Stimulated activated effector memory CD8-positive, alpha-beta T cell treated with anti-CD3 and anti-CD28 coated beads, Interleukin-12 subunit alpha, Interleukin-12 subunit beta, amount 100 ng/mL, for 72 hours (primary cell): ENCODE data around the gene C1orf232.

ENCODE experiments used
- ATAC-seq: fragments of 150-1000 bp; cut with Tn5 transposase; 2 replicates; pipeline ENCODE4 v1.10.0; 2021
- DNase-seq, 2 donors: peaks; one replicate each; pipeline ENCODE4 v3.0.0; 2021 to 2022; ENCODE audit warnings: low spot score in 2 of 2
- H3K27ac Mint-ChIP-seq: one replicate; pipeline ENCODE4 v1.8.0; 2022; ENCODE audit warnings: mild to moderate bottlenecking, mixed read lengths
- H3K36me3 Mint-ChIP-seq: one replicate; pipeline ENCODE4 v1.8.0; 2022; ENCODE audit warnings: mild to moderate bottlenecking, mixed read lengths
- H3K4me1 Mint-ChIP-seq: one replicate; pipeline ENCODE4 v1.8.0; 2022; ENCODE audit warnings: mixed read lengths
- H3K4me3 Mint-ChIP-seq: one replicate; pipeline ENCODE4 v1.8.0; 2022; ENCODE audit warnings: mild to moderate bottlenecking, mixed read lengths
- H3K9me3 Mint-ChIP-seq: one replicate; pipeline ENCODE4 v1.8.0; 2022; ENCODE audit warnings: mixed read lengths

C1orf232 gene

GRCh38 chr1:26168410-26169197 lies at the start of gene C1orf232:
Gene C1orf232, minus strand, starts transcription at chr1:26168963. Its CDS starts 464 bp downstream, at chr1:26168499.
- Mint-ChIP-seq H3K27ac (peak within 1 kb of the TSS; percentile 90), H3K36me3 (no peaks in the 10 kb centered on the region), H3K4me1 (peaks cover 31% of the 10 kb centered on the region), H3K9me3 (no peaks in the 10 kb centered on the region), H3K4me3 (peak within 1 kb of the TSS; percentile 84)
- DNase-seq (no peak), ATAC-seq (no peak)

DNA sequence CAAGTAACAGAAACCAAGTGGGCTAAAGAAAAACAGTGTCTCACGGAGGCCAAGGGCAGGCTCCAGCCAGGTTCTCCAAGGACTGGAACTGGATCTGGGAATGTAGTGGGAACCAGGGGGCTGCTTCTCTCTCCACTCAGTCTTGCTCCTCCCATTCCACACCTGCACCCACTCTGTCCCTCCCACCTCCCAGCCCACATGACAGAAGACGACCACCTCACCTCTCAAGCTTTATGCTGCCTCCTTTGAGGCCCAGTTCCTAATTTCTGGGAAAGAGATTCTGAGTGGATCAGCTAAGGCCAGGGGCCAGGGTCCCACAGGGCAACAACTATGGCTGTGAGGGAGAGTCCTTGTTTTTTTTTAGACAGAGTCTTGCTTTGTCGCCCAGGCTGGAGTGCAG lies 46.5 kb upstream of the C1orf232 start:
- DNase-seq: no peak
- Mint-ChIP-seq H3K9me3 (no peaks in the 10 kb centered on the region), H3K4me1 (no peaks in the 10 kb centered on the region)

DNA sequence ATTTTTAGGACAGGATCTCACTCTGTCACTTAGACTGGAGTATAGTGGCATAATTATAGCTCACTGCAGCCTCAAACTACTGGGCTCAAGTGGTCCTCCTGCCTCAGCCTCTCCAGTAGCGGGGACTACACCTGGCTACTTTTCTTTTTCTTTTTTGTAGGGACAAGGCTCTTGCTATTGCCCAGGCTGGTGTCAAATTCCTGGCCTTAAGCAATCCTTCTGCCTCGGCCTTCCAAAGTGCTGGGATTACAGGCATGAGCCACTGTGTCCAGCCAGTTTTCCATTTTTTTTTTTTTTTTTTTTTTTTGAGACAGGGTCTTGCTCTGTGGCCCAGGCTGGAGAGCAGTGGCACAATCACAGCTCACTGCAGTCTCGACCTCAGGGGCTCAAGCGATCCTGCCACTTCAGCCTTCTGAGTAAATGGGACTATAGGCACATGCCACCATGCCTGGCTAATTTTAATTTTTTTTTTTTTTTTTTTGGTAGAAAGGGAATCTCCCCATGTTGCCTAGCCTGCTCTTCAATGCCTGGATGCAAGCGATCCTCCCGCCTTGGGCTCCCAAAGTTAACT lies 44.7 kb upstream of the C1orf232 start:
- DNase-seq (no peak), ATAC-seq (no peak)
- H3K36me3 Mint-ChIP-seq: no peaks in the 10 kb centered on the region
- no peaks in the 10 kb centered on the region for H3K4me1 Mint-ChIP-seq
- no peak overlapping the region for H3K27ac Mint-ChIP-seq
- no peak overlapping the region for H3K4me3 Mint-ChIP-seq
- no peaks in the 10 kb centered on the region for H3K9me3 Mint-ChIP-seq

More for the DNA sequence above, 46.5 kb upstream of the C1orf232 start:
- Mint-ChIP-seq H3K27ac (no peak overlapping the region), H3K36me3 (no peaks in the 10 kb centered on the region), H3K4me3 (no peak overlapping the region)
- no peak for ATAC-seq

- Mint-ChIP-seq H3K27ac (no peak overlapping the region), H3K4me3 (no peak overlapping the region), H3K4me1 (no peaks in the 10 kb centered on the region), H3K9me3 (no peaks in the 10 kb centered on the region), H3K36me3 (no peaks in the 10 kb centered on the region)
- DNase-seq (no peak), ATAC-seq (no peak)
These were observed 44.0 kb upstream of the C1orf232 start for GRCh38 chr1:26212726-26213125.

DNA sequence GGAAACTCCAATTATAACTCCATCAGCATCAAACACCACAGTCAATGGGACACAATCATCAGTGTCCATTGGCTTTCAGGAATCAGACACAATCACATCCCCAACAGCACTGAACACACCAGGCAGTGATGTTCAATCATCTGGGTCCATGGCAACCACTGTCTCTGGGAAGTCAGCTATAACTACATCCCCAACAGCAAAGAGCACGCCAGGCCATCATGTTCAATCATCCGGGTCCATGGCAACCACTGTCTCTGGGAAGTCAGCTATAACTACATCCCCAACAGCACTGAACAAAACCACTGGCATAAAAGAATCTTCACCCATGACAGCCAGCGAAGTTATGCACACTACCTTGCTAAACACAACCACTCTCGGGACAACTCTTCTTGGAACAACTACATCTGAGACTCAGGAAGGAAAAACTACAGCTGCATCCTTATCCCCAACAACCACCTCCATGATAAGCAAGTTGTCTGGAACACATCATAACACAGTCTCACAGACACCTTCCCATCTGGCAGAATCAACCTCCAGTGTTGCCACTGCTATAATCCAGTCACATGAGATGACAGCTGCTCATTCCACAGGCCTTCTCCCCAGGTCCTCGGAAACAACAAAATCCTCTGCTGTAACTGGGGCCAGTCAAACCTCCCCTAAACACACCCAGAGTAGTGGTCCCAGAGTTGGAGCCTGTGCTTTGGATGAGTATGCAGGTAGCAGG lies 41.5 kb upstream of the C1orf232 start:
- ATAC-seq (no peak), DNase-seq (no peak)
- no peaks in the 10 kb centered on the region for H3K36me3 Mint-ChIP-seq
- no peak overlapping the region for H3K4me3 Mint-ChIP-seq
- no peaks in the 10 kb centered on the region for H3K4me1 Mint-ChIP-seq
- no peak overlapping the region for H3K27ac Mint-ChIP-seq
- no peaks in the 10 kb centered on the region for H3K9me3 Mint-ChIP-seq

DNA sequence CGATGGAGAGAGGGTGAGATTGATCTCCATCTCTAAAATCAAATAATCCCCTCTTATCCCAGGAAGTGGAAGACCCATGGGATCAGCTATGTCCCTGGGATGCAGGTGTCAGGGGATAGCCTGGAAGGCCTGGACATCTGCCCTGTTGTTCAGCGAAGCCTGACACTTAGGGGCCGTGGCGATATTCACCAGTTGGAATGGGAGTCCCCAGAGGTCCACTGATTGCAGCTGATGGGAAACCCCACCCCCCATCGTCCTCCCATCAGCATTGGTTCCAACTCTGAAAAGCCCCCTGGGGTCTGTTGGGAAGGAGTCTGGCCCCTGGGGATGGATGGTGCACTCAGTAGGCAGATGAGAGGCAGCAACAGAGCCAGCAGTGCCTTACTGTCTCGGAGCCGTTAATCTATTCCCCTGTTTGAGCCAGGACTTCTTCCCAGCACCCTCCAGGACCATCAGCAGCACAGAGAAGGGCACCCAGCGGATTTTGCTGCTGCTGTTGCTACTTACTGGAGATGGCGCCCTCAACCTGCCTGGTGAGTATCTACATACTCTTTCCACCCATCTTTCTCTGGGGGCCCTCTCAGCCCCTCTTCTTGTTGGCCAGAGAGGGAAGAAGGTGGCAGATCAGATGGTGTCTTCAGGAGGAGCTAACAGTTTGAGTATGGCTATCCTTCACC lies 35.0 kb upstream of the C1orf232 start:
- H3K9me3 Mint-ChIP-seq: no peaks in the 10 kb centered on the region
- H3K36me3 Mint-ChIP-seq: no peaks in the 10 kb centered on the region
- H3K27ac Mint-ChIP-seq: peak overlapping the region; percentile 66
- H3K4me1 Mint-ChIP-seq: peaks cover 20% of the 10 kb centered on the region
- ATAC-seq: no peak
- no peak overlapping the region for H3K4me3 Mint-ChIP-seq
- no peak for DNase-seq

DNA sequence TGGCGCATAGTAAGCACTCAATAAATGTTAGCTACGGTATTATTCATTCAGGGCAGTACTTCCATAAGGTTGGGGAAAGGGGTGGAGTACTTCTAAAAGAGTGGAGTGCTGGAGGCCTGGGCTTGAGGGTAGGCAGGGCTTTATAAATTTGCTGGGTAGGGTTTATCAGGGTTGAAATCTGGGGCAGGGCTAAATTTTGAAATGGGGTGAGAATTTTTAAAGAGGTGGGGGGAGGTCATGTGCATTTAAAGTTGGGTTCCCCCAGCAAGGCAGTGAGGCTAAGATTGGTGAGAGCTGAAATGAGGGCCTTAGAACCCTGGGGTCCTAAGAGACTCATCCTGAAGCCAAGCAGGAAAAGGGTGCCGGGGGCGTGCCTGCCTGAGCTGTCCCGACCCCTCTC lies 31.6 kb upstream of the C1orf232 start:
- Mint-ChIP-seq H3K9me3 (no peaks in the 10 kb centered on the region), H3K4me1 (peaks cover 20% of the 10 kb centered on the region), H3K4me3 (no peak overlapping the region), H3K36me3 (no peaks in the 10 kb centered on the region), H3K27ac (no peak overlapping the region)
- DNase-seq: no peak
- no peak for ATAC-seq

GRCh38 chr1:26197813-26198212 lies 29.1 kb upstream of the C1orf232 start:
- H3K27ac Mint-ChIP-seq: no peak overlapping the region
- no peak for ATAC-seq
- no peak overlapping the region for H3K4me3 Mint-ChIP-seq
- no peak for DNase-seq
- peaks cover 20% of the 10 kb centered on the region for H3K4me1 Mint-ChIP-seq
- no peaks in the 10 kb centered on the region for H3K9me3 Mint-ChIP-seq
- H3K36me3 Mint-ChIP-seq: no peaks in the 10 kb centered on the region

GRCh38 chr1:26197301-26197700 lies 28.5 kb upstream of the C1orf232 start:
- ATAC-seq (no peak), DNase-seq (no peak)
- Mint-ChIP-seq H3K9me3 (no peaks in the 10 kb centered on the region), H3K4me1 (peaks cover 16% of the 10 kb centered on the region), H3K27ac (no peak overlapping the region), H3K4me3 (no peak overlapping the region), H3K36me3 (no peaks in the 10 kb centered on the region)

- ATAC-seq: no peak
- H3K4me1 Mint-ChIP-seq: peaks cover 8% of the 10 kb centered on the region
These were observed 27.0 kb upstream of the C1orf232 start for GRCh38 chr1:26195805-26196204.

GRCh38 chr1:26191739-26192138 lies 23.0 kb upstream of the C1orf232 start:
- ATAC-seq (no peak), DNase-seq (no peak)
- H3K4me3 Mint-ChIP-seq: no peak overlapping the region
- H3K27ac Mint-ChIP-seq: no peak overlapping the region
- H3K9me3 Mint-ChIP-seq: no peaks in the 10 kb centered on the region
- H3K4me1 Mint-ChIP-seq: peaks cover 7% of the 10 kb centered on the region
- H3K36me3 Mint-ChIP-seq: no peaks in the 10 kb centered on the region

More at GRCh38 chr1:26195805-26196204, 27.0 kb upstream of the C1orf232 start:
- Mint-ChIP-seq H3K27ac (no peak overlapping the region), H3K4me3 (no peak overlapping the region), H3K36me3 (no peaks in the 10 kb centered on the region), H3K9me3 (no peaks in the 10 kb centered on the region)
- DNase-seq: no peak

GRCh38 chr1:26190373-26190987 lies 21.7 kb upstream of the C1orf232 start, which contains the start of gene CATSPER4:
Gene CATSPER4, plus strand, starts transcription at chr1:26190602. Its CDS starts 26 bp downstream, at chr1:26190628.
- Mint-ChIP-seq H3K4me3 (no peak within 1 kb of the TSS), H3K9me3 (no peaks in the 10 kb centered on the region), H3K27ac (peak within 1 kb of the TSS; percentile 60), H3K4me1 (peaks cover 7% of the 10 kb centered on the region), H3K36me3 (no peaks in the 10 kb centered on the region)
- ATAC-seq (no peak), DNase-seq (no peak)

DNA sequence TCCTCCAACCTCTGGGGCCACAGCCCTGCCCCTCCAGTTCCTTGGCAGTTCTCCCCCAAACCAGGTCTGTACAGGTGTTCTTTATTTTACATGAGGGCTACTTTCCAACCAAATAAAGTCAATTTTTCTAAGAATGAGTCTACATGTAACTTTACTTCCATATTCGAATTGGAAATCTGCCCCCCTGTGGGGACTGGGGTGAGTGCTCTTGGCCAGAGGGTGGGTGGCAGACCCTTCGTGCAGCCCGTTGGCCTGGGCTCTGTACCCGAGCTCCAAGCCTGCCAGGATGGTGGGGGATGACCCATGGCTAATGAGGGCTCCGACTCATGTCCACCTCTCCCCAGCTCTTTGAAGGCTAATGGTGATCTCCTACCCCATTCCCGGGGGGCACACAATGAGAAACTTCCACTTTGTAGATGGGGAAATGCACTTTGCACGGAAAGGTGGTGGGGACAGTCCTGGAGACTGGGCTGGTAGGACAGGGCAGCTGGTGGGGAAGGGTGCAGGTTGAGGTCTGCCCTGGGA lies 21.1 kb upstream of the C1orf232 start:
- H3K9me3 Mint-ChIP-seq: no peaks in the 10 kb centered on the region
- no peak for ATAC-seq
- no peaks in the 10 kb centered on the region for H3K36me3 Mint-ChIP-seq
- peak overlapping the region; percentile 60 for H3K27ac Mint-ChIP-seq
- no peak overlapping the region for H3K4me3 Mint-ChIP-seq
- H3K4me1 Mint-ChIP-seq: peaks cover 7% of the 10 kb centered on the region
- DNase-seq: no peak

- no peak for ATAC-seq
- no peak for DNase-seq
- H3K27ac Mint-ChIP-seq: peak overlapping the region; percentile 60
- no peaks in the 10 kb centered on the region for H3K9me3 Mint-ChIP-seq
- no peak overlapping the region for H3K4me3 Mint-ChIP-seq
- peaks cover 7% of the 10 kb centered on the region for H3K4me1 Mint-ChIP-seq
- no peaks in the 10 kb centered on the region for H3K36me3 Mint-ChIP-seq
These were observed 20.6 kb upstream of the C1orf232 start for GRCh38 chr1:26189331-26189730.

DNA sequence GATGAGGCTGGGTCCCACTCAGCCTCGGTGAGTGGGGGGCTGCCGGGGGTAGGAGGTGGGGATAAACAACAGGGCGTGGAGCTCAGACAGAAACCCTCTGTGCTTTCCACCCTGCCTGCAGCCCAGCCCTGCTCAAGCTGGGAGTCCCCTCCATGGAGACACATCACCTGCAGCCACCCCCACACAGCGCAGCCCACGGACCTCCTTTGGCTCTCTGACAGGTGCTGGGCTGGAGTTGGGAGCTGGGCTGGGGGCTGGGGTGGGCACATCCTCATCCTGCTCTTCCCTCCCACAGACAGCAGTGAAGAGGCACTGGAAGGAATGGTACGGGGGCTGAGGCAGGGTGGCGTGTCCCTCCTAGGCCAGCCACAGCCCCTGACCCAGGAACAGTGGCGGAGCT lies 19.7 kb upstream of the C1orf232 start:
- Mint-ChIP-seq H3K27ac (no peak overlapping the region), H3K36me3 (no peaks in the 10 kb centered on the region), H3K9me3 (no peaks in the 10 kb centered on the region), H3K4me3 (no peak overlapping the region), H3K4me1 (peaks cover 7% of the 10 kb centered on the region)
- ATAC-seq (no peak), DNase-seq (no peak)
